Fibroblast of the aortic adventitia (primary cell): ENCODE data around the gene PARD3B. TPM values are rescaled to one million over a fixed set of nuclear protein-coding genes. Genes with fewer than 3 reads are reported as not detected.

Experiments
- DNase-seq: peaks from one replicate; pipeline ENCODE4 v3.0.0-alpha.2; 2010; ENCODE audit warnings: low read depth
- H3K4me3 ChIP-seq: 2 replicates; pipeline ENCODE4 v1.5.1; 2011; ENCODE audit warnings: low read depth, mild to moderate bottlenecking, control low read depth, low read length, moderate library complexity
- total RNA-seq: library from RNA; depleted of rRNA; stranded (reverse); fragments of >200 nt; gene quantifications from 2 replicates; pipeline ENCODE4 v1.2.3, GENCODE V29; 2012; ENCODE audit warnings: low replicate concordance
- TF ChIP-seq, protein P1 (sequence below): IDR thresholded peaks from 2 replicates; pipeline ENCODE4 v1.5.1; 2011; ENCODE audit warnings: mild to moderate bottlenecking, low read length, control low read depth, inconsistent platforms; ENCODE audit not compliant: insufficient read depth

The PARD3B gene
- total RNA-seq, 1 donor = 15.9 TPM

DNA sequence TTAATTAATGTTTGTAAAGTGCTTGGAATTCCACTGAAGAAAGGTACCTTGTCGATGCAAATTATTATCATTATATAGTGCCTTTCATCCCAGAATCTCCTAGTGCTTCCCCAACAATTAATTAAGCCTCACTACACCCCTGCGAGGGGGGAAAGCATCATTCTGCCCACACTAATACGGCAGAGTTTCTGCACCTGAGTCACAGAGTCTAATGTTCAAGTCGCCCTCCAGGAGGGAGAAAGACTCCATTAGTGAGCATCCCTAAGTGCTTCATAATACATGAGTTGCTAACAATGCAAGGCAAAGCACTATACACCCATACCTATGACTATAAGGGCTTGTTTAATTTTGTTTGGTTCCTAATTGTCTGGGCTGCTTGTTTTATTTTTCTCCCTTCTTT, 1111.7 kb downstream of the PARD3B start:
- DNase-seq = no peak
- TF ChIP-seq, protein P1, sequence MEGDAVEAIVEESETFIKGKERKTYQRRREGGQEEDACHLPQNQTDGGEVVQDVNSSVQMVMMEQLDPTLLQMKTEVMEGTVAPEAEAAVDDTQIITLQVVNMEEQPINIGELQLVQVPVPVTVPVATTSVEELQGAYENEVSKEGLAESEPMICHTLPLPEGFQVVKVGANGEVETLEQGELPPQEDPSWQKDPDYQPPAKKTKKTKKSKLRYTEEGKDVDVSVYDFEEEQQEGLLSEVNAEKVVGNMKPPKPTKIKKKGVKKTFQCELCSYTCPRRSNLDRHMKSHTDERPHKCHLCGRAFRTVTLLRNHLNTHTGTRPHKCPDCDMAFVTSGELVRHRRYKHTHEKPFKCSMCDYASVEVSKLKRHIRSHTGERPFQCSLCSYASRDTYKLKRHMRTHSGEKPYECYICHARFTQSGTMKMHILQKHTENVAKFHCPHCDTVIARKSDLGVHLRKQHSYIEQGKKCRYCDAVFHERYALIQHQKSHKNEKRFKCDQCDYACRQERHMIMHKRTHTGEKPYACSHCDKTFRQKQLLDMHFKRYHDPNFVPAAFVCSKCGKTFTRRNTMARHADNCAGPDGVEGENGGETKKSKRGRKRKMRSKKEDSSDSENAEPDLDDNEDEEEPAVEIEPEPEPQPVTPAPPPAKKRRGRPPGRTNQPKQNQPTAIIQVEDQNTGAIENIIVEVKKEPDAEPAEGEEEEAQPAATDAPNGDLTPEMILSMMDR = no peak
- no peak overlapping the region for H3K4me3 ChIP-seq

DNA sequence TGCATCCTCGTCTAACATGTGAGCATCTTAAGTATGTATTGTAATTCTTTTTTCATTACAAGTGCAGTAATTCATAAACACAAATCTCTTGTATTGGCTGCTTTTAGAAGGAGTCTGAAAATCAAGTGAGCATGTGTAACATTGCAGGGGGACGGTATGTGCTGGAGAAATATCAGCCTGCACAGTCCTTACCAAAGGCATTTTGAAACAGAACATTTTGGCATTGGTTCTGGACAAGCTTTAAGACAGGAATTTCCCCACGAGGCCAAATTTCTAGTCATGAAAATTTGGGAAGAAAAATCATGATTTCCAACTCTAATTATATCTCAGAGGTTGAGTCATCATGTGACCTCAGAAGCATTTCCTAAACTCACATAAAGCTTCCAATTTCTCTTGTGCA, 1112.3 kb downstream of the PARD3B start:
- H3K4me3 ChIP-seq = no peak overlapping the region
- peak; percentile 96 for DNase-seq
- TF ChIP-seq, protein P1 = no peak

DNA sequence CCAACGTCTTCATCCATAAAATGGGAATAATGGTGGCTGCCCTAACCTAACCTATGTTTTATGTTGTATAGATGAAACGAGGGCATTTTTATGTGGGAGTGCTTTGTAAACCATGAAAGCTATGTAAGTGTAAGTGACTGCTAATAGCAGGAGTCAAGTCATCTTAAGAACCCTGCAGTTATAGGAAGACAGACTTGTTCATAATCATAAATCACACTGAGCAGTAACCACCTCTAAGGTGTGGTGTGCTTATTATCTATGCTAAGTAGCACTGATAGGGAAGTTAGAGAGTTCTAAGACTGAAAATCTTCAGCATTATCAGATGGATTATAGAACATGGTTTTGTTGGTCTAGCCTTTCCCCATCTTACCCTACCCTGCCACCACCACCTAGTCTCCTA, 1112.8 kb downstream of the PARD3B start:
- no peak for DNase-seq
- no peak overlapping the region for H3K4me3 ChIP-seq
- TF ChIP-seq, protein P1 = no peak

DNA sequence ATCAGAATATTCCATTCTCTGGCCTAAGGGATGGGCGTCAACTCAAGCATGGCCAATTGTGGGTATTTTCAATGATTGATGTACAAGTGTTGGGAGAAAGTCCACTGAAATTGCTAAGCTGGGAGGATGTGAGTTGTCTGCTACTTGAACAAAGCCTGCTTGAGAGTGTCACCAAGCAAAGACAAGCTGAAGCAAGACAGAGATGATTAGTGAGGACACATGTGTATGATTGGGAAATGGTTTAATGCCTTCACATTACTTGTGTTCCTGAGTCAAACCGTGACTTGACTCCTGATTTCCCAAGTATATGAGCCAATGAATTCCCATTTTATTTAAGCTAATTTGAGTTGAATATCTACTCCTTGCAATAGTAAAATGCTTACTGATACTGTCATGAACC, 1113.3 kb downstream of the PARD3B start:
- H3K4me3 ChIP-seq = no peak overlapping the region
- DNase-seq = no peak
- TF ChIP-seq, protein P1 = no peak

DNA sequence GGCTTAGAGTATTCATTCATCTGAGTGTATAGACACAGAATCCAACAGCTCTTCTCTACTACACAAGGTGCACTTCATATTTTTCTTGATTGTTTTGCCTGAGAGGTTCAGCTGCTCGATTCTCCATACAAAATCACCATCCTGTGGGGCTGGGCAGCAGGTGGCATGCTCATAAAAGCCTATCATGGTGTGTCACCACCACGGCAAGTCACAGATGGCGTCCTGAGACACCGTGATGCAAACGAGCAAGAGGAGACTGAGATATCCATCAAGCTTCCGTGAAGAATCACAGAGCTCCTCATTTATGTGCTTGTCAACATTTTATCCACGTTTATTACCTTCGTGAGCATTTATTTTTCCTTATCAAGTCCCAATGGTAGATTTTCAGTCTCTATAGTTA, 1114.6 kb downstream of the PARD3B start:
- H3K4me3 ChIP-seq = no peak overlapping the region
- no peak for DNase-seq
- TF ChIP-seq, protein P1 = no peak

DNA sequence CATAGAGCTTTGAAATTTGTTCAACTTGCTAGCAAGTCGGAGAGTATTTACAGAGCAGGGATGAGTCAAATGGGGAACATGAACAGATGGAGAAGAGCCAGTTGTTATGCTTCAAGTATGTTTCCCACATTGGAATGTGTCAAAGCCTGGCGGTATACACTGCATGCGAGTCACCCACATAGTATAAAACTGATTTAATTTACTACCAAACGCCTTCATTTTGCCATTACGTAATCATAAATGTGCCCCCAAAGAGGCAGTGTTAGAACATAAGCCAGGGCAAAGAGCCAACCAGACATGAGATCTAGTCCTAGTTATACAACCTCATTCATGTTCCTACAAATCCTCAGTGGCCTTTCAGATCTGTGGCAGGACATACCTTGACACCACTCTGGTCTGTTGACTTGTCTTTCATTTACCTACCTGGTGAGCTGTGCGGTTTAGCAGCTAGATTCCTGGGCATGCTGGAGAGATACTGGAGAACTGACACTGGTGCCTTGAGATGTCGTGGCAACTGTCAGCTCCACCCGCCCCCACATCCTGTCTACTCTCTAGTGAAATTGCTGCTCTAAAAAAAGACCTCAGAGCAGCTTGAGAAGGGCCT, 1115.3 kb downstream of the PARD3B start:
- TF ChIP-seq, protein P1 = no peak
- H3K4me3 ChIP-seq = no peak overlapping the region
- DNase-seq = peak; percentile 94

DNA sequence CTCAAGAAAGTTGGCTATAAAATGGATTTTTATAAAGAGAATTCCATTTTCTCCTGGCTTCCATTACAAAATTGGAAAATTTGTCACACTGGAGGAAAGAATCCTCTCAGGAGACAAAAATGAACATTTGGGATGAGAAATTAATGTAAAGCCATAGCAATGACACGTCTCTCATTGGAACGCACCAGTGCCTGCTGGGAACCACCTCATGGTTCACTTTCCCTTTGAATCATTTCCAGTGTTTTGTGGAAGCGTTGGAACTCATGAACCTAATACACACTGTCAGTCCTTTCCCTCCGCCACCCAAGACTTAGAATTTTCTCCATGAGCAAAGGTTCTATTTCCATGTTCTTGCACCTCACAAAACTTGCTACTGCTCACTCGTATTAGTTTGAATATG, 1116.0 kb downstream of the PARD3B start:
- TF ChIP-seq, protein P1 = no peak
- no peak overlapping the region for H3K4me3 ChIP-seq
- DNase-seq = no peak
